HG03039 (cell line): Measurements from ENCODE around the gene PHF10.
"Not testable (repeated sequence)": the region's sequence is repeated elsewhere in the genome, so short reads cannot be mapped to it uniquely, and the experiment has no call there.

Source experiments
- ATAC-seq: cut with Tn5 transposase; IDR thresholded peaks from one replicate; pipeline ENCODE4 v1.9.1; 2021; ENCODE audit warnings: mild to moderate bottlenecking, moderate library complexity; ENCODE audit not compliant: unreplicated experiment

PHF10 gene

GRCh38 chr6:169724494-169725124 is at the start of gene PHF10:
TSS of gene PHF10 (minus strand) at chr6:169724500. CDS start at chr6:169723931, 569 bp downstream.
- ATAC-seq, result peak; percentile 45

GRCh38 chr6:169766921-169767736 is 42.8 kb upstream of the PHF10 start:
- no peak for ATAC-seq

- ATAC-seq, result no peak
These were observed 41.9 kb upstream of the PHF10 start for GRCh38 chr6:169766232-169766631.

- not testable (repeated sequence) for ATAC-seq
These were observed 41.5 kb upstream of the PHF10 start for GRCh38 chr6:169765789-169766188.

GRCh38 chr6:169763881-169764280 is 39.6 kb upstream of the PHF10 start:
- no peak for ATAC-seq

GRCh38 chr6:169763308-169763707 is 39.0 kb upstream of the PHF10 start:
- ATAC-seq, result no peak

- ATAC-seq, result no peak
These were observed 30.9 kb upstream of the PHF10 start for GRCh38 chr6:169755162-169755561.

- no peak for ATAC-seq
These were observed 27.8 kb upstream of the PHF10 start for GRCh38 chr6:169752074-169752623.

- peak; percentile 94 for ATAC-seq
These were observed 27.2 kb upstream of the PHF10 start, which contains the start of the genes DYNLT2 and ERMARD for GRCh38 chr6:169751242-169752073. TSS of gene DYNLT2 (minus strand) at chr6:169751572. CDS start at chr6:169751458, 114 bp downstream. TSS of gene ERMARD (plus strand) at chr6:169751622. CDS start at chr6:169751658, 36 bp downstream.

GRCh38 chr6:169746556-169746955 is 22.3 kb upstream of the PHF10 start:
- no peak for ATAC-seq

GRCh38 chr6:169745405-169745804 is 21.1 kb upstream of the PHF10 start:
- no peak for ATAC-seq

- no peak for ATAC-seq
These were observed 17.0 kb upstream of the PHF10 start for GRCh38 chr6:169741344-169741743.

- ATAC-seq, result no peak
These were observed 14.8 kb upstream of the PHF10 start for GRCh38 chr6:169738976-169739529.

- no peak for ATAC-seq
These were observed 14.1 kb upstream of the PHF10 start for GRCh38 chr6:169738204-169738975.

GRCh38 chr6:169729961-169730360 is 5.7 kb upstream of the PHF10 start:
- no peak for ATAC-seq

GRCh38 chr6:169726963-169727362 is 2.7 kb upstream of the PHF10 start:
- ATAC-seq, result no peak

- ATAC-seq, result no peak
These were observed 1.7 kb upstream of the PHF10 start for GRCh38 chr6:169726049-169726400.

- ATAC-seq, result peak; percentile 7
These were observed 1.1 kb upstream of the PHF10 start for GRCh38 chr6:169725125-169726048.

- ATAC-seq, result peak; percentile 47
These were observed 258 bp downstream of the PHF10 start for GRCh38 chr6:169723991-169724493.
